OCI-LY1 (cell line): ENCODE results near the gene RGS11.

Source experiments
- H2AFZ ChIP-seq: fragments of 200-600 bp; sonication (generic), shearing (Covaris generic); 2 replicates; pipeline ENCODE4 v1.6.0; 2014; ENCODE audit warnings: antibody characterized with exemption, mild to moderate bottlenecking, low read length
- H3F3A ChIP-seq: fragments of 200-600 bp; sonication (generic), shearing (Covaris generic); 2 replicates; pipeline ENCODE4 v1.6.0; 2014; ENCODE audit warnings: mild to moderate bottlenecking, antibody characterized with exemption, low read length, moderate library complexity; ENCODE audit not compliant: insufficient read depth
- H3K27ac ChIP-seq: fragments of 200-600 bp; sonication (generic); 2 replicates; pipeline ENCODE4 v1.5.1; 2014; ENCODE audit warnings: low read length, mixed run types, mild to moderate bottlenecking, low read depth; ENCODE audit not compliant: poor library complexity, severe bottlenecking
- H3K27me3 ChIP-seq: fragments of 200-600 bp; sonication (generic); 2 replicates; pipeline ENCODE4 v1.6.0; 2014; ENCODE audit warnings: antibody characterized with exemption, mild to moderate bottlenecking, low read length, moderate library complexity; ENCODE audit not compliant: insufficient read depth
- H3K36me3 ChIP-seq: fragments of 200-600 bp; sonication (generic); 2 replicates; pipeline ENCODE4 v1.6.1; 2014; ENCODE audit warnings: mild to moderate bottlenecking, antibody characterized with exemption, low read length, moderate library complexity, mixed read lengths; ENCODE audit not compliant: insufficient read depth
- H3K4me1 ChIP-seq: fragments of 200-600 bp; sonication (generic); 2 replicates; pipeline ENCODE4 v1.5.1; 2014; ENCODE audit warnings: mild to moderate bottlenecking, low read length, moderate library complexity; ENCODE audit not compliant: insufficient read depth, severe bottlenecking
- H3K4me2 ChIP-seq: fragments of 200-600 bp; sonication (generic), shearing (Covaris generic); 2 replicates; pipeline ENCODE4 v1.6.1; 2014; ENCODE audit warnings: low read length
- H3K4me3 ChIP-seq: fragments of 200-600 bp; sonication (generic); 2 replicates; pipeline ENCODE4 v1.5.1; 2014; ENCODE audit warnings: low read length, low read depth, mild to moderate bottlenecking, mixed read lengths; ENCODE audit not compliant: poor library complexity, severe bottlenecking
- H3K79me2 ChIP-seq: fragments of 200-600 bp; shearing (Covaris generic); 2 replicates; pipeline ENCODE4 v1.6.1; 2016; ENCODE audit warnings: mixed run types, low read length, mixed read lengths; ENCODE audit not compliant: insufficient read depth
- H3K9ac ChIP-seq: fragments of 200-600 bp; sonication (generic), shearing (Covaris generic); 2 replicates; pipeline ENCODE4 v1.6.1; 2014; ENCODE audit warnings: mild to moderate bottlenecking, low read length, mixed read lengths
- H3K9me2 ChIP-seq: fragments of 200-600 bp; sonication (generic), shearing (Covaris generic); 2 replicates; pipeline ENCODE4 v1.6.1; 2014; ENCODE audit warnings: low read depth, mild to moderate bottlenecking, low read length, mixed read lengths
- H3K9me3 ChIP-seq: fragments of 200-600 bp; shearing (Covaris generic); 2 replicates; pipeline ENCODE4 v1.6.1; 2014; ENCODE audit warnings: low read length, mixed read lengths
- H4K20me1 ChIP-seq: fragments of 200-600 bp; sonication (generic), shearing (Covaris generic); 2 replicates; pipeline ENCODE4 v1.6.0; 2016; ENCODE audit warnings: mild to moderate bottlenecking, low read length; ENCODE audit not compliant: insufficient read depth
- CTCF ChIP-seq: fragments of 200-600 bp; sonication (generic), shearing (Covaris generic); IDR thresholded peaks from 2 replicates; pipeline ENCODE4 v1.5.1; 2017; ENCODE audit warnings: mild to moderate bottlenecking, antibody characterized with exemption, low read length, moderate library complexity, mixed read lengths
- EZH2 ChIP-seq: fragments of 200-600 bp; sonication (generic), shearing (Covaris generic); IDR thresholded peaks from 2 replicates; pipeline ENCODE4 v1.8.0; 2017; ENCODE audit warnings: borderline replicate concordance, mixed run types, mild to moderate bottlenecking, antibody characterized with exemption, low read length, moderate library complexity, mixed read lengths

The RGS11 gene

GRCh38 chr16:249431-249830, 26.3 kb downstream of the RGS11 start:
- Histone ChIP-seq H2AFZ (no peak overlapping the region), H3F3A (no peaks in the 10 kb centered on the region), H3K4me2 (no peak overlapping the region), H3K4me3 (no peak overlapping the region), H3K9ac (no peak overlapping the region), H3K9me3 (no peaks in the 10 kb centered on the region), H3K27me3 (no peaks in the 10 kb centered on the region), H3K79me2 (no peaks in the 10 kb centered on the region), H4K20me1 (no peaks in the 10 kb centered on the region), H3K9me2 (no peaks in the 10 kb centered on the region), H3K27ac (no peak overlapping the region), H3K4me1 (peaks cover 13% of the 10 kb centered on the region), H3K36me3 (peaks cover 14% of the 10 kb centered on the region)
- TF ChIP-seq EZH2 (no peak), CTCF (no peak)

- Histone ChIP-seq H3K36me3 (peaks cover 5% of the 10 kb centered on the region; the same call in 1 of the 2 replicates), H3K27me3 (no peaks in the 10 kb centered on the region), H3K4me2 (no peak overlapping the region), H3K4me3 (no peak overlapping the region), H3F3A (no peaks in the 10 kb centered on the region), H3K9me3 (no peaks in the 10 kb centered on the region), H4K20me1 (no peaks in the 10 kb centered on the region), H3K4me1 (peaks cover 4% of the 10 kb centered on the region), H3K79me2 (no peaks in the 10 kb centered on the region), H3K9ac (no peak overlapping the region), H2AFZ (no peak overlapping the region), H3K9me2 (no peaks in the 10 kb centered on the region), H3K27ac (no peak overlapping the region)
- TF ChIP-seq EZH2: no peak
- no peak for TF ChIP-seq CTCF
These were observed 28.7 kb downstream of the RGS11 start for GRCh38 chr16:247027-247426.

- Histone ChIP-seq H3K4me2 (no peak overlapping the region), H3K9me2 (no peaks in the 10 kb centered on the region), H3K36me3 (peaks cover 5% of the 10 kb centered on the region; the same call in 1 of the 2 replicates), H3K27ac (no peak overlapping the region), H3K9ac (no peak overlapping the region), H3K79me2 (peaks cover 5% of the 10 kb centered on the region; the same call in 1 of the 2 replicates), H3K9me3 (no peaks in the 10 kb centered on the region), H3F3A (no peaks in the 10 kb centered on the region), H4K20me1 (no peaks in the 10 kb centered on the region), H3K4me1 (peaks cover 7% of the 10 kb centered on the region), H3K27me3 (no peaks in the 10 kb centered on the region), H2AFZ (no peak overlapping the region), H3K4me3 (no peak overlapping the region)
- TF ChIP-seq CTCF (no peak), EZH2 (no peak)
These were observed 30.6 kb downstream of the RGS11 start for GRCh38 chr16:245105-245504.
